ENCODE results near the gene HTT. TPM values are rescaled to one million over a fixed set of nuclear protein-coding genes. Genes with fewer than 3 reads are reported as not detected.

The HTT gene
- total RNA-seq, 2 donors from 2014 or later, result 104 to 109 TPM

GRCh38 chr4:3229964-3230363 is 155.5 kb downstream of the HTT start:
- H3K4me3 Mint-ChIP-seq, result no peak overlapping the region
- no peaks in the 10 kb centered on the region for H3K4me1 ChIP-seq (ENCODE audit: control insufficient read depth, insufficient read depth, low read length)
- peaks cover 70% of the 10 kb centered on the region for H3K36me3 Mint-ChIP-seq (ENCODE audit: low read depth)
- no peaks in the 10 kb centered on the region for H3K4me1 Mint-ChIP-seq
- no peaks in the 10 kb centered on the region for H3K9me3 ChIP-seq (ENCODE audit: control insufficient read depth, low read length)
- H3K27ac ChIP-seq (ENCODE audit: low read depth, low read length), result no peak overlapping the region
- no peaks in the 10 kb centered on the region for H3K27me3 ChIP-seq (ENCODE audit: control insufficient read depth, insufficient read depth, low read length, poor library complexity, severe bottlenecking)
- TF ChIP-seq CTCF (conservative IDR thresholded peaks at IDR 0.05), result no peak
- H3K9ac ChIP-seq (ENCODE audit: extremely low read depth, low read length, poor library complexity, severe bottlenecking), result no peak overlapping the region
- no peaks in the 10 kb centered on the region for H3K9me3 Mint-ChIP-seq
- 95 to 100% methylated on average over 2 to 17 of the region's 17 CpGs for WGBS, 2 experiments (ENCODE audit: insufficient coverage in 1 of 2, insufficient read length in 1 of 2)
- DNase-seq, result no peak
- no peak overlapping the region for H3K4me3 ChIP-seq (ENCODE audit: low read length)
- H3K36me3 ChIP-seq (ENCODE audit: control insufficient read depth, insufficient read depth, low read length), result peaks cover 77% of the 10 kb centered on the region
- no peaks in the 10 kb centered on the region for H3K27me3 Mint-ChIP-seq (ENCODE audit: insufficient read depth)
- no peak overlapping the region for H3K27ac Mint-ChIP-seq

- Mint-ChIP-seq H3K4me1 (no peaks in the 10 kb centered on the region), H3K27me3 (ENCODE audit: insufficient read depth) (no peaks in the 10 kb centered on the region), H3K9me3 (no peaks in the 10 kb centered on the region), H3K36me3 (ENCODE audit: low read depth) (peaks cover 73% of the 10 kb centered on the region), H3K4me3 (no peak overlapping the region), H3K27ac (no peak overlapping the region)
- no peaks in the 10 kb centered on the region for H3K9me3 ChIP-seq (ENCODE audit: control insufficient read depth, low read length)
- no peaks in the 10 kb centered on the region for H3K27me3 ChIP-seq (ENCODE audit: control insufficient read depth, insufficient read depth, low read length, poor library complexity, severe bottlenecking)
- no peak for DNase-seq
- 93 to 97% methylated on average over 6 to 9 of the region's 9 CpGs for WGBS, 2 experiments (ENCODE audit: insufficient coverage in 1 of 2, insufficient read length in 1 of 2)
- H3K9ac ChIP-seq (ENCODE audit: extremely low read depth, low read length, poor library complexity, severe bottlenecking), result no peak overlapping the region
- no peaks in the 10 kb centered on the region for H3K4me1 ChIP-seq (ENCODE audit: control insufficient read depth, insufficient read depth, low read length)
- peaks cover 76% of the 10 kb centered on the region for H3K36me3 ChIP-seq (ENCODE audit: control insufficient read depth, insufficient read depth, low read length)
- no peak for TF ChIP-seq CTCF (conservative IDR thresholded peaks at IDR 0.05)
- H3K27ac ChIP-seq (ENCODE audit: low read depth, low read length), result no peak overlapping the region
- H3K4me3 ChIP-seq (ENCODE audit: low read length), result no peak overlapping the region
Measured at GRCh38 chr4:3231471-3231870, 157.0 kb downstream of the HTT start.

GRCh38 chr4:3232001-3232400 is 157.5 kb downstream of the HTT start:
- no peaks in the 10 kb centered on the region for H3K27me3 Mint-ChIP-seq (ENCODE audit: insufficient read depth)
- no peaks in the 10 kb centered on the region for H3K4me1 Mint-ChIP-seq
- TF ChIP-seq CTCF (conservative IDR thresholded peaks at IDR 0.05), result no peak
- Histone ChIP-seq H3K9me3 (ENCODE audit: control insufficient read depth, low read length) (no peaks in the 10 kb centered on the region), H3K36me3 (ENCODE audit: control insufficient read depth, insufficient read depth, low read length) (peaks cover 73% of the 10 kb centered on the region), H3K4me3 (ENCODE audit: low read length) (no peak overlapping the region), H3K9ac (ENCODE audit: extremely low read depth, low read length, poor library complexity, severe bottlenecking) (no peak overlapping the region), H3K4me1 (ENCODE audit: control insufficient read depth, insufficient read depth, low read length) (no peaks in the 10 kb centered on the region), H3K27ac (ENCODE audit: low read depth, low read length) (no peak overlapping the region), H3K27me3 (ENCODE audit: control insufficient read depth, insufficient read depth, low read length, poor library complexity, severe bottlenecking) (no peaks in the 10 kb centered on the region)
- WGBS, 2 experiments (ENCODE audit: insufficient coverage in 1 of 2, insufficient read length in 1 of 2), result 96 to 97% methylated on average over 7 to 16 of the region's 16 CpGs
- no peak for DNase-seq
- peaks cover 71% of the 10 kb centered on the region for H3K36me3 Mint-ChIP-seq (ENCODE audit: low read depth)
- no peak overlapping the region for H3K4me3 Mint-ChIP-seq
- no peaks in the 10 kb centered on the region for H3K9me3 Mint-ChIP-seq
- H3K27ac Mint-ChIP-seq, result no peak overlapping the region
